Kidney capillary endothelial cell (primary cell): ENCODE results near the gene ATP1B1.

Source experiments
- DNase-seq: peaks from one replicate; pipeline ENCODE4 v3.0.0-alpha.2; 2018; ENCODE audit warnings: low spot score

ATP1B1 gene

GRCh38 chr1:169094897-169095569 lies 11.5 kb upstream of the ATP1B1 start:
- no peak for DNase-seq

DNA sequence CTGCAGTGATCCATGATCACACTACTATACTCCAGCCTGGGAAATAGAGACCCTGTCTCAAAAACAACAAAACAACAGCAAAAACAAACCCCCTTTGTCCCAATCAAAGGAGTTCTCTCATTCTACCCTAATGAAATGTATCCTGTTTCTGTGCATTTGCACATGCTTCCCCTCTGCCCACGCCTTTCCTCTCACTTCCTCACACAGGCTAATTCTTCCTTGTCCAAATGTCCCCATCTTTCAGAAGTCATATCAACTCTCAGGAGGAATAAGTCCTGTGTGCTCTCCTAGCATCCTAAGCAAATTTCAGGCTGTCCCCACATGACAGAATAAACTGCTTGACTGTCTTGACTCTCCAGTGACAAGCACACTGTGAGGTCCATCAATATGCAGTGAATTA lies 8.1 kb upstream of the ATP1B1 start:
- DNase-seq: no peak

DNA sequence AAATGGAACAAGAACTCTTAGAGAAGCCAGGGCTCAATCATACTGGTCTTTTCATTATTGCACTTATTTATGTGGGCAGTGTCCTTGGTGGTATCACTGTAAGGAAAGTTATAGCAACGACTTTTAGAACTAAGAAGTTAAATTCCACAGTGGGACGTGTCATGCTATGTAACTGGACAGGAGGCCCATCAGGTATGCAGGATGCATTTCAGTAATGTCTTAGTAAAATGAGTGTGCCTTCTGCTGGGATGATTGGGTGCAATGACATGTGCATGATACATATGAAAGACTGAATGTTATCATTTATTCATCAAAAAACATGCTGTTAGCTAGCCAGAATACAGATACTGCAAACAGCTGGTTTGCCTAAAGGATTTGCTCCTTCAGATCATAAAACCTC lies 6.9 kb upstream of the ATP1B1 start:
- no peak for DNase-seq

DNA sequence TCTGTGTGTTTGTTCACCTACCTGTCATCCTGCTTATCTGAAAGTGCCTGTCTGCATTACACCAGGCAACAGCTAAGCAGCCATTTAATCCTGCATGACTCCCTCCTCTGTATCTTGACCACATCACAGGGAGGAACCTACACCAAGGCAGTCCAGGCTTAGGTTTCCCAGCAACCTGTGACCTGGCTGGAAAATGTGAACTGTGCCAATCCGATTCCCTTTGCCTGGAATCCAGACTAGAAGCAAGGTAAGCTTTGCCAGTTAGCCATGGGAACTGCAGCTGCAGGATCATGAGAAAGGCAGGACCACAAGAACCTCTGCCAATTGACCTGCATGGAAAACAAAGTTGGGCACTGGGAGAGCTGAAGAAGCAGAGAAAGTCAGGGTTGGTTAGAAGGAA lies 6.3 kb upstream of the ATP1B1 start:
- DNase-seq: no peak

DNA sequence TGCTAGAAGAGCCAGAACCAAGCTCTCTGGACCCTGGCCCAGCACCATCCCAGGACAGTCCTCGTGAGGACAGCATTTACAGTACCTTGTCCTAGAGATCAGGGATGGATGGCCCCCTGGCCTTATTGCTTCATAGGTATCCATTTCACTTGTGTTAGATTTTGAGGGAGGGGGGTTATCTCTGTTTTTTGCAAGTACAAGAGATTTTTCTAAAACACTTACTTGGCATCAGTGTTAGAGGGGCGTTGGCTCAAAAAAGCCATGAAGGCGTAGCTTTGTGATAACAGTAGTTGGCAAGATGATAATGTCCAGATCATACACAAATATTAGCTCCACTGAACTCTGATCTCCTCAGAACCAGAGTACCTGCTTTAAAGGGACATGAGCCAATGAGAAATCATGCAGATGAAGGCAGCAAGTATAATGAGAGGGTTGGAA lies 5.8 kb upstream of the ATP1B1 start:
- no peak for DNase-seq

- DNase-seq: no peak
Observed at GRCh38 chr1:169102567-169102966, 3.9 kb upstream of the ATP1B1 start.

DNA sequence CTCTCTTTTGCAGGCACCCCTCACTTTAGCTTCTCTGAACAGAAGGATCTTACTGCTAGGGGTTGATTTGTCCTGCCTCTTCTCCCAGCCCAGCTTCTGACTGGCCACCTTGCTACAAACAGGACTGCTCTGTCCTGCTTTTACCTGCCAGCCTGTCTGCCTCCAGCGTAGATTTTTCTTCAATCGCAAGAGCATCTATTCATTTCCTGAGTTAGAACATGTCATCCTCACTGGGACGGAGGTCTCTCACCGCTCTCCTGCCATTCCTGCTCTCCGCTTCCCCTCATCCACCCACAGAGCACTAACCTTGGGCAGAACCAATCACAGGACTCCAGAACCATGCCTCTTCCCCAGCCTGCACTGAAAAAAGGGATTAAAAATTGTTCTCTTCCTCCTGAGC lies 3.5 kb upstream of the ATP1B1 start:
- no peak for DNase-seq

DNA sequence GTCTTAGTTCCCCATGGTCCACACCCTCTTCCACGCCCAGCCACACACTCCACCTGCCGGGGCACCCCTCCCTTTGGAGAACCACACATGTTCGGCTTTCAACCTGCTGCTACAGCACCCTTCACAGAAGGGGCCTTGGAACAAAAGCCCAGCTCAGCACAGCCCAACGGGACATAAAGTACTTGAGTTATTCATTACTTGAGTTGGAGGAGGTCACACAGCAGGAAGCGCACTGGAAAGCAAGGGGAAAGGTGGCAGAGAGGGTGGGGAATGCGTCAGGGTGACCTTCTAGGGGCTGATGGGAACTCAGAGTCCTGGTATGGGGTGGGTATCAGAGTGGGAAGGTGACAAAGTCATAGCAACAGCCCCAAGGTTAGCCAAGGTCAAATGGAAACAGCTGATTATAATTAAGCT lies 3.0 kb upstream of the ATP1B1 start:
- no peak for DNase-seq

- DNase-seq: no peak
Observed at GRCh38 chr1:169105087-169105433, 1.4 kb upstream of the ATP1B1 start.

DNA sequence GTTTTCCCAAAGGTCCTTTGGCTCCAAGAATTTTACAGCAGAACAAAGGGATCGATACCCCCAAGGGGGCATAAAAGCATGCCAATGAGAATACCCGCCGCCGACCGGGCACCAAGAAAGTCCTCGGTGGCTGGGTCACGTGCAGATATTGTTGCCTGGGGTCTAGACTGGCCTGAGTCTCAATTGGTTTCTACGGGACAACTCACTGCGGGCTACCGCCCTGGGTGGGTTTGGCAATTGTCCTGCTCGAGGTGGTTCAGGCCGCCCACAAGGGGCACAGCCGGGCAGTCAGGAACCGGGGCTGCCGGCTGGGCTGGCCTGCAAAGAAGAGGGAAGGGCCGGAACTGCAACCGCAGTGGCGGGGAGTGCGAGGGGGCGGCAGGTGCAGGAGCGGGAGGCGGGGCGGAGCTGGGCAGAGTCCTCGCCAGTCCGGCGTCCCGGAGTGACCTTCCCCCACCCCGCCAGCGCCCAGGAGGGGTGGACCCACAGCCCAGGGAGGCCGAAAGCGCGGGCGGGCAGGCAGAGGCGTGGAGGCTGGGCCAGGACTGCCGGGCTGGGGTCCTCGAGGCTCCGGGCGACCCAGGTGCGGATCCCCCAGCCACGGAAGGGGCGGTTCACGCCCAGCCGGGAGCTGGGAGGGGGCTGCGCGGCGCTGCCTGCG lies 926 bp upstream of the ATP1B1 start:
- no peak for DNase-seq

DNA sequence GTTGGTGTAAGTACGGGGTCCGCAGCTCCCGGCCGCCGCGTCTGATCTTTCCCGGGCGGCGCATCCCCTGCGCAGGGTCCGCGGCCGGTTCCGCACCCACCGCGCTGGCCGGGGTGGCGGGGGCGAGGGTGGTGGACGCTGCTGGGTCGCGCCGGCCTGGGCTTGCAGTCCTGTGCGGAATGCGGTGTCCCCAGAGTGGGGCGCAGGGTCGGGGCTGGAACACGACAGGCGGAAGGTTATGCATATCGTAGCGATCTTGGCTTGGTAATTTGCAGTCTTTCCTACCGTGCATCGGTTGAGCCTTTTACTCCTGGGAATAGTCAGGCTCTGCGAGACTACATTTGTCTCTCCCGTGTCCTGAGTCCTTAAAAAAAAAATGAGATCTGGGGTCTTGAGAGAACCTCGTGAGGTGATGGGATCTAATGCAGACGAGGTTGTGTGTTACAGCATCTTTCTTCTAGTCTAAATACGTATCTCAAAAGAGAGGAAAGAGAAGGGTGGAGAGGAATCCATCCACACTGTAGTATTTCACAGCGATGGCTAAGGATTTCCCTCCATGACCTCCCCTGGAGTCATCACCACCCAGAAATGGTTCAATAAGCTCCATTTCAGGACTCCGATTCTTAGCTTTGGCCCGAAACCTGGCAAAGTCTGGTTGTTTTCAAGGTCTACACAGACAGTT lies 572 bp downstream of the ATP1B1 start:
- DNase-seq: no peak

DNA sequence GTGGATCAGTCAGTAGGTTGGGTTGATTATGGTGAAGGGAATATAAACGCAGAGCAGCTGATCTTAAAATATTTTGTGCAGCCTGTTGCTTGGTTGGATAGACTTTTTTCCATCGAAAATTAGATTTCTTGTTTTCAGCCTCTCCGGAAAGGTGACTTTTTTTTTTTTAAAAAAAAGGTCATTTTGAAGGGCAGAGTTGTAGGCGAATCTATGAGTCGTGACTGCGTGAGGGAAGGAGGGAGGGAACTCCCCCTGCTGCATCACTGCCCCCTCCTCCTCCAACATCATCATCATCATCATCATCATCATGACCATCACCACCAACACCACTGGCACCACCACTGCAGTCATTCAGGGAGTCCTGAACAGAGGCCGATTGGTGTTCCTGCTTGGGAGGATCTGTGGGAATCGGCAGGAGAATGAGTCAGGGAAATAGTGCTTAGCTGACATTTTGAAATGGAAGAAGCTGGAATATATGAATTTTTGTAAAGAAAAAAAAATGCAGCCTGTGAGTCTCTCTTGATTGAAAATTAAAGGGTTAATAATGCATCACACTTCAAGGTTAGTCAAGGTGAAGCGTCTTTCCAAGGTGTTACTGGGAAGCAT lies 1.2 kb downstream of the ATP1B1 start:
- DNase-seq: no peak

- no peak for DNase-seq
Observed at GRCh38 chr1:169108223-169108622, 1.7 kb downstream of the ATP1B1 start.

DNA sequence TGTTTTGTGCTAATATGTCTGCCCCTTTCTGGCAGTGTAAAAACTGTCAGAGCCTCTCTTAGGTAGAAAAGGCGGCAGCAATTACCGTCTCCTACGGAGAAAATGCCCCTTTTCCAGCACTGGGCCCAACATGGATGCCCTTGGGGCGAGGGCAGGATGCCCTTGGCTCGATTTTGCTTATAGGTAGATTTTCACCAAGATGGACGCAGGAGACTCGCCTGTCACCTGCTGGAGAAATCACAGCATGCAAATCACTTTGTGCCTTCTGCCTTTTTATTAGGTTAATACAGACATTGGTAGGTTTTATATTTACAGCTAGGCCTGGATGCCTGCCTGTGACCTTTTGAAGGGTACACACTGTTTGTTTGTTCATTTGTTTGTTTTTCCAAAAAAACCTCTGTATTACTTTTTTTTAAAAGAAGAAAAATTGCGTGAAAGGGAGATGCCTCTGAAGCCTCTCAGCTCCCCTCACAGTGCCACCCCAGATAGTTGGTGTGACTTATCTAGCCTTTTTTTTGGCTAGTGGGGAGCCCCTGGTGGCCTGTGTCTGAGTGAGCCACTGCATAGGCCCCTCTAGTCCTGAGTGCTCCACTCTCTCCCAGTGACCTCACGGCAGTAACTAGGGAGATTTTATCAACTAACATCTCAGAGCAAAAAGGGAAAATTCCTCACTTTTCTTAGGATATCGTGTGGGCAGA lies 2.5 kb downstream of the ATP1B1 start:
- DNase-seq: no peak

DNA sequence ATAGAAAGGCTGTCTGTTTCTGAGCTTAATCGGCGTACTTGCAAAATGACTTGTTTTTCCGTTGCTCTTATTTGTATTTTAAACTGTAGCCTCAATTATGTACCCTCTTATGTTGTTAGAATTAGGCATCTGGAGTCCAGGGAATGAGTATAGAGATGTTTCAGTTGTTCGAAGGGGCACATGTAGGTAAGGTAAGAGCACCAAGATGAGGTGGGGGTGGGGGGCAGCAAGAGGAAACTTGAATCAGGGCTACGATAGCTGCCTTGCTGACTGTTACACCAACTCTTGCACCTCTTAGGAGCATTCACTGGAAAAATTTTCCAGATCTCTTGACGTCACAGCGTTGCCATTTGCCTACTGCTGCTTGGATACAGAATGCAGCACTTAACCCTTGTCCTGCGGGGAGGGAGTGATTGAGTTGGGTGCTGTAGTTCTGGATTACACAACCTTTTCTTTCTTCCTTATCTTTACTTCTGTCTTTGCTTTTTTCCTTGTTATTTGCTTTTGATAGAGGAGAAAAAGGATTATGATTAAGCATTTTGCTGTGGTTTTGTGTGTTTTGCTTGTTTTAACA lies 3.2 kb downstream of the ATP1B1 start:
- no peak for DNase-seq

DNA sequence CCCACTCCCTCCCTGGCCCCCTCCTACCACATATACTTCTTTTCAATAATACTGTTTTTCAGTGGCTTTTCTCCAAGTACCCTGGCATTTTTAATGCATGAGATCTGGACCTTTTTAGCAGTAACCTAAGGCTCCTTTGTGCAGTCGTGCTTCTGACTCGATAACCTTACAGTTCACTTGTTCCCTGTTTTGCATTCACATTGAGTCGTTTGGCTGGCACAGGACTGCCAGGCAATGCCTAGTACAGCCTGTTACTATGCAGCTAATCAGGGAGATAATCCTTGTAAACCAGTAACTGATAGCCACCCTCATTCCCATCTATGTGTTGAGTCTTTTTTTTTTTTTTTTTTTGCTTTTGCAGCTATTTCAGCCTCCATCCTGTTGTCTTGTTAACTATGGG lies 3.7 kb downstream of the ATP1B1 start:
- no peak for DNase-seq

- no peak for DNase-seq
Observed at GRCh38 chr1:169110689-169111447, 4.4 kb downstream of the ATP1B1 start.

GRCh38 chr1:169111472-169111871 lies 5.0 kb downstream of the ATP1B1 start:
- DNase-seq: no peak

GRCh38 chr1:169112241-169112640 lies 5.8 kb downstream of the ATP1B1 start:
- no peak for DNase-seq

DNA sequence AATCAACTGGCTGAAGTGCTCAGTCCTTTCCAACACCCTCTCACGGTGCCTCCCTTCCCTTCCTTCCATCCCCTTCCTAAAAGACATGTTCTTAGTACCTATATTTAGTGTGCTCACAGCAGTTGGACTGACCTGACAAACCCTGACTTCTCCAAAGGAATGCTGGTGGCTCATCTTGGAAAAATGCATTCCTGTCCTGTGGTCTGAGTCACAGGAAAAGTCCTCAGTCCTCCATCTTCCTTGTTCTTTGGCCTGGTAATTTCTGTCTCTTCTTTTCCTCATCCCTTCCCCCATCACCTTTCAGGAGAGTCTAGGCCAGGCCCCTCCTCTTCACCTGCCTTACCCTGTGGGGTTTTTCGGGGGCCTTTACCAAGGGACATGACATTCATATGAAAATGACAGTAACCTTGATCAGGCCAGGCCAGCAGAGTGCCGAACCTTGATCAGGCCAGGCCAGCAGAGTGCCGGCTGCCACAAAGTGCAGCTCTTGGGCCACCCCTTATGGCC lies 7.2 kb downstream of the ATP1B1 start:
- DNase-seq: peak; percentile 88
